ENCODE measurements around the gene ERVFRD-1. TPM values are rescaled to one million over a fixed set of nuclear protein-coding genes. Genes with fewer than 3 reads are reported as not detected.

ERVFRD-1 gene
- total RNA-seq, 1 experiment from 2014 or later = not detected

- no peaks in the 10 kb centered on the region for H3K9me3 ChIP-seq (ENCODE audit: low read length)
- DNase-seq = no peak
- 0 out of 2 replicates have a peak, but pooled peaks cover 9% of the 10 kb centered on the region for H3K36me3 ChIP-seq (ENCODE audit: insufficient read depth, low read length)
- no peaks in the 10 kb centered on the region for H3K27me3 ChIP-seq (ENCODE audit: low read length)
- H3K9me2 ChIP-seq (replicated peaks; ENCODE audit: insufficient read depth, low read length) = no peaks in the 10 kb centered on the region
- peaks cover 19% of the 10 kb centered on the region for H3K4me1 ChIP-seq (ENCODE audit: low read length)
- no peak overlapping the region for H3K4me2 ChIP-seq (ENCODE audit: low read depth, low read length, poor library complexity, severe bottlenecking)
- H3K27ac ChIP-seq (ENCODE audit: low read length) = no peak overlapping the region
- no peak overlapping the region for H3K4me3 ChIP-seq (ENCODE audit: low read length)
- no peak overlapping the region for H3K9ac ChIP-seq (ENCODE audit: low read length)
- peaks cover 24% of the 10 kb centered on the region for H3K79me2 ChIP-seq (ENCODE audit: low read length)
- peaks cover 17% of the 10 kb centered on the region; the same call in 1 of the 2 replicates for H4K20me1 ChIP-seq (ENCODE audit: insufficient read depth, low read depth, low read length)
- no peak overlapping the region for H2AFZ ChIP-seq (ENCODE audit: low read length)
Observed at GRCh38 chr6:11133281-11133680, 21.8 kb upstream of the ERVFRD-1 start.

- Histone ChIP-seq H3K9me3 (ENCODE audit: low read length) (no peaks in the 10 kb centered on the region), H3K9me2 (replicated peaks; ENCODE audit: insufficient read depth, low read length) (no peaks in the 10 kb centered on the region)
Observed at GRCh38 chr6:11132194-11132888, 20.8 kb upstream of the ERVFRD-1 start.

GRCh38 chr6:11130605-11131004, 19.1 kb upstream of the ERVFRD-1 start:
- Histone ChIP-seq H3K27ac (ENCODE audit: low read length) (no peak overlapping the region), H3K9me3 (ENCODE audit: low read length) (no peaks in the 10 kb centered on the region), H3K4me3 (ENCODE audit: low read length) (no peak overlapping the region), H3K36me3 (ENCODE audit: insufficient read depth, low read length) (0 out of 2 replicates have a peak, but pooled peaks cover 9% of the 10 kb centered on the region), H2AFZ (ENCODE audit: low read length) (no peak overlapping the region), H3K27me3 (ENCODE audit: low read length) (no peaks in the 10 kb centered on the region), H3K9me2 (replicated peaks; ENCODE audit: insufficient read depth, low read length) (no peaks in the 10 kb centered on the region), H3K79me2 (ENCODE audit: low read length) (peaks cover 34% of the 10 kb centered on the region), H3K4me2 (ENCODE audit: low read depth, low read length, poor library complexity, severe bottlenecking) (no peak overlapping the region), H3K4me1 (ENCODE audit: low read length) (peaks cover 19% of the 10 kb centered on the region), H3K9ac (ENCODE audit: low read length) (no peak overlapping the region), H4K20me1 (ENCODE audit: insufficient read depth, low read depth, low read length) (peaks cover 17% of the 10 kb centered on the region; the same call in 1 of the 2 replicates)
- no peak for DNase-seq

More at GRCh38 chr6:11132194-11132888, 20.8 kb upstream of the ERVFRD-1 start:
- H2AFZ ChIP-seq (ENCODE audit: low read length) = no peak overlapping the region
- no peak overlapping the region for H3K9ac ChIP-seq (ENCODE audit: low read length)
- H3K4me2 ChIP-seq (ENCODE audit: low read depth, low read length, poor library complexity, severe bottlenecking) = no peak overlapping the region
- H3K79me2 ChIP-seq (ENCODE audit: low read length) = peaks cover 24% of the 10 kb centered on the region
- H3K27ac ChIP-seq (ENCODE audit: low read length) = no peak overlapping the region
- H3K4me3 ChIP-seq (ENCODE audit: low read length) = no peak overlapping the region
- H3K27me3 ChIP-seq (ENCODE audit: low read length) = no peaks in the 10 kb centered on the region
- DNase-seq = no peak
- H4K20me1 ChIP-seq (ENCODE audit: insufficient read depth, low read depth, low read length) = peaks cover 17% of the 10 kb centered on the region; the same call in 1 of the 2 replicates
- 0 out of 2 replicates have a peak, but pooled peaks cover 9% of the 10 kb centered on the region for H3K36me3 ChIP-seq (ENCODE audit: insufficient read depth, low read length)
- H3K4me1 ChIP-seq (ENCODE audit: low read length) = peaks cover 19% of the 10 kb centered on the region

- no peak overlapping the region for H3K27ac ChIP-seq (ENCODE audit: low read length)
- no peaks in the 10 kb centered on the region for H3K27me3 ChIP-seq (ENCODE audit: low read length)
- peaks cover 37% of the 10 kb centered on the region for H3K79me2 ChIP-seq (ENCODE audit: low read length)
- H3K4me1 ChIP-seq (ENCODE audit: low read length) = peaks cover 19% of the 10 kb centered on the region
- no peak for DNase-seq
- 0 out of 2 replicates have a peak, but pooled peaks cover 3% of the 10 kb centered on the region for H3K36me3 ChIP-seq (ENCODE audit: insufficient read depth, low read length)
- H3K9me3 ChIP-seq (ENCODE audit: low read length) = no peaks in the 10 kb centered on the region
- H3K4me2 ChIP-seq (ENCODE audit: low read depth, low read length, poor library complexity, severe bottlenecking) = no peak overlapping the region
- peaks cover 17% of the 10 kb centered on the region; the same call in 1 of the 2 replicates for H4K20me1 ChIP-seq (ENCODE audit: insufficient read depth, low read depth, low read length)
- H3K9ac ChIP-seq (ENCODE audit: low read length) = no peak overlapping the region
- H3K4me3 ChIP-seq (ENCODE audit: low read length) = no peak overlapping the region
- no peak overlapping the region for H2AFZ ChIP-seq (ENCODE audit: low read length)
- H3K9me2 ChIP-seq (replicated peaks; ENCODE audit: insufficient read depth, low read length) = no peaks in the 10 kb centered on the region
Observed at GRCh38 chr6:11129908-11130565, 18.5 kb upstream of the ERVFRD-1 start.

- Histone ChIP-seq H4K20me1 (ENCODE audit: insufficient read depth, low read depth, low read length) (peaks cover 17% of the 10 kb centered on the region; the same call in 1 of the 2 replicates), H3K4me3 (ENCODE audit: low read length) (no peak overlapping the region), H3K4me2 (ENCODE audit: low read depth, low read length, poor library complexity, severe bottlenecking) (no peak overlapping the region), H3K36me3 (ENCODE audit: insufficient read depth, low read length) (no peaks in the 10 kb centered on the region), H3K9ac (ENCODE audit: low read length) (no peak overlapping the region), H3K9me2 (replicated peaks; ENCODE audit: insufficient read depth, low read length) (no peaks in the 10 kb centered on the region), H3K27ac (ENCODE audit: low read length) (no peak overlapping the region), H3K9me3 (ENCODE audit: low read length) (no peaks in the 10 kb centered on the region), H3K79me2 (ENCODE audit: low read length) (peaks cover 46% of the 10 kb centered on the region), H3K27me3 (ENCODE audit: low read length) (no peaks in the 10 kb centered on the region), H3K4me1 (ENCODE audit: low read length) (peaks cover 5% of the 10 kb centered on the region; the same call in 1 of the 2 replicates), H2AFZ (ENCODE audit: low read length) (no peak overlapping the region)
- no peak for DNase-seq
Observed at GRCh38 chr6:11128608-11129007, 17.1 kb upstream of the ERVFRD-1 start.

GRCh38 chr6:11126876-11127275, 15.4 kb upstream of the ERVFRD-1 start:
- Histone ChIP-seq H3K36me3 (ENCODE audit: insufficient read depth, low read length) (no peaks in the 10 kb centered on the region), H3K9me3 (ENCODE audit: low read length) (no peaks in the 10 kb centered on the region), H3K4me2 (ENCODE audit: low read depth, low read length, poor library complexity, severe bottlenecking) (no peak overlapping the region), H3K4me3 (ENCODE audit: low read length) (no peak overlapping the region), H2AFZ (ENCODE audit: low read length) (no peak overlapping the region), H3K4me1 (ENCODE audit: low read length) (peaks cover 2% of the 10 kb centered on the region), H3K9ac (ENCODE audit: low read length) (no peak overlapping the region), H3K27ac (ENCODE audit: low read length) (no peak overlapping the region), H3K9me2 (replicated peaks; ENCODE audit: insufficient read depth, low read length) (no peaks in the 10 kb centered on the region), H4K20me1 (ENCODE audit: insufficient read depth, low read depth, low read length) (peaks cover 23% of the 10 kb centered on the region; the same call in 1 of the 2 replicates), H3K79me2 (ENCODE audit: low read length) (peaks cover 61% of the 10 kb centered on the region), H3K27me3 (ENCODE audit: low read length) (no peaks in the 10 kb centered on the region)
- no peak for DNase-seq

- H3K4me3 ChIP-seq (ENCODE audit: low read length) = no peak overlapping the region
- H3K9me2 ChIP-seq (replicated peaks; ENCODE audit: insufficient read depth, low read length) = no peaks in the 10 kb centered on the region
- no peak for DNase-seq
- H3K27ac ChIP-seq (ENCODE audit: low read length) = no peak overlapping the region
- H3K79me2 ChIP-seq (ENCODE audit: low read length) = peaks cover 65% of the 10 kb centered on the region
- H4K20me1 ChIP-seq (ENCODE audit: insufficient read depth, low read depth, low read length) = 0 out of 2 replicates have a peak, but pooled peaks cover 12% of the 10 kb centered on the region
- H3K4me1 ChIP-seq (ENCODE audit: low read length) = peaks cover 31% of the 10 kb centered on the region
- no peak overlapping the region for H3K4me2 ChIP-seq (ENCODE audit: low read depth, low read length, poor library complexity, severe bottlenecking)
- H3K36me3 ChIP-seq (ENCODE audit: insufficient read depth, low read length) = no peaks in the 10 kb centered on the region
- H2AFZ ChIP-seq (ENCODE audit: low read length) = no peak overlapping the region
- H3K9me3 ChIP-seq (ENCODE audit: low read length) = no peaks in the 10 kb centered on the region
- no peaks in the 10 kb centered on the region for H3K27me3 ChIP-seq (ENCODE audit: low read length)
- no peak overlapping the region for H3K9ac ChIP-seq (ENCODE audit: low read length)
Observed at GRCh38 chr6:11123978-11124377, 12.5 kb upstream of the ERVFRD-1 start.

- DNase-seq = no peak
- Histone ChIP-seq H3K79me2 (ENCODE audit: low read length) (peaks cover 76% of the 10 kb centered on the region), H3K4me3 (ENCODE audit: low read length) (no peak overlapping the region), H3K36me3 (ENCODE audit: insufficient read depth, low read length) (no peaks in the 10 kb centered on the region), H3K9me2 (replicated peaks; ENCODE audit: insufficient read depth, low read length) (no peaks in the 10 kb centered on the region), H3K27ac (ENCODE audit: low read length) (no peak overlapping the region), H3K9me3 (ENCODE audit: low read length) (no peaks in the 10 kb centered on the region), H4K20me1 (ENCODE audit: insufficient read depth, low read depth, low read length) (0 out of 2 replicates have a peak, but pooled peaks cover 11% of the 10 kb centered on the region), H3K9ac (ENCODE audit: low read length) (no peak overlapping the region), H3K27me3 (ENCODE audit: low read length) (no peaks in the 10 kb centered on the region), H3K4me1 (ENCODE audit: low read length) (peaks cover 35% of the 10 kb centered on the region), H2AFZ (ENCODE audit: low read length) (no peak overlapping the region), H3K4me2 (ENCODE audit: low read depth, low read length, poor library complexity, severe bottlenecking) (no peak overlapping the region)
Observed at GRCh38 chr6:11122380-11122779, 10.9 kb upstream of the ERVFRD-1 start.
